Activated T-cell treated with anti-CD3 and anti-CD28 coated beads, Interleukin-2, amount 50 U/mL, for 24 hours (primary cell): ENCODE data around the gene KCNQ5.

Source experiments
- DNase-seq: peaks from one replicate; pipeline ENCODE4 v3.0.0-alpha.2; 2020
- H3K27ac Mint-ChIP-seq: 2 replicates; pipeline ENCODE4 v1.8.0; 2020; ENCODE audit warnings: mild to moderate bottlenecking, mixed read lengths
- H3K27me3 Mint-ChIP-seq: 2 replicates; pipeline ENCODE4 v1.8.0; 2020; ENCODE audit warnings: mixed read lengths
- H3K36me3 Mint-ChIP-seq: 2 replicates; pipeline ENCODE4 v1.8.0; 2020; ENCODE audit warnings: low read depth, mixed read lengths
- H3K4me1 Mint-ChIP-seq: 2 replicates; pipeline ENCODE4 v1.8.0; 2020; ENCODE audit warnings: low read depth, mixed read lengths
- H3K4me3 Mint-ChIP-seq: 2 replicates; pipeline ENCODE4 v1.8.0; 2020; ENCODE audit warnings: mild to moderate bottlenecking, moderate library complexity, mixed read lengths
- H3K9me3 Mint-ChIP-seq: 2 replicates; pipeline ENCODE4 v1.8.0; 2020; ENCODE audit warnings: mixed read lengths

KCNQ5 gene

DNA sequence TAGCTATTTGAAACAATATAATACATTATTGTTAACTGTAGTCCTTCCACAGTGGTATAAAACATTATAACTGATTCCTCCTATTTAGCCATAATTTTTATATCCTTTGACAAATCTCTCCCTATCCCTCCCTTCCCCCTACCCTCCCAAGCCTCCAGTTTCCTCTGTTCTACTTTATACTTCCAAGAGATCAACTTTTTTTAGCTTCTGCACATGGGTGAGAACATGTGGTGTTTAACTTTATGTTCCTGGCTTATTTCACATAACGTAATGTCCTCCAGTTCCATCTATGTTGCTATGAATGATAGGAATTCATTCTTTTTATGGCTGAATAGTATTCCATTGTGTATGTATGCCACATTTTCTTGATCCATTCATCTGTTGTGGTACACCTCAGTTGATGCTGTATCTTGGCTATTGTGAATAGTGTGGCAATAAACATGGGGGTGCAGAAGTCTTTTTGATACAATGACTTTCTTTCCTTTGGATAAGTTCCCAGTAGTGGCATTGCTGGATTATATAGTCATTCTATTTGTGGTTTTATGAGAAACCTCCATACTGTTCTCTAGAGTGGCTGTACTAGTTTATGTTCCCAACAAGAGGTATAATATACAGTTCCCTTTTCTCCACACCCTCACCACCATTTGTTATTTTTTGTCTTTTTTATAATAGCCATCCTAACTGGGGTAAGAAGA, 205.0 kb downstream of the KCNQ5 start:
- H3K27me3 Mint-ChIP-seq, result no peaks in the 10 kb centered on the region
- peaks cover 26% of the 10 kb centered on the region for H3K4me1 Mint-ChIP-seq
- H3K36me3 Mint-ChIP-seq, result peaks cover 7% of the 10 kb centered on the region
- H3K4me3 Mint-ChIP-seq, result no peak overlapping the region
- DNase-seq, result no peak
- H3K9me3 Mint-ChIP-seq, result no peaks in the 10 kb centered on the region
- H3K27ac Mint-ChIP-seq, result no peak overlapping the region

- DNase-seq, result no peak
- no peak overlapping the region for H3K27ac Mint-ChIP-seq
These were observed 207.0 kb downstream of the KCNQ5 start for GRCh38 chr6:72828904-72829303.

GRCh38 chr6:72832271-72832670, 210.4 kb downstream of the KCNQ5 start:
- Mint-ChIP-seq H3K9me3 (no peaks in the 10 kb centered on the region), H3K36me3 (peaks cover 7% of the 10 kb centered on the region), H3K27me3 (no peaks in the 10 kb centered on the region), H3K4me3 (no peak overlapping the region), H3K27ac (no peak overlapping the region), H3K4me1 (peaks cover under 1% of the 10 kb centered on the region)
- DNase-seq, result no peak

More at GRCh38 chr6:72828904-72829303, 207.0 kb downstream of the KCNQ5 start:
- H3K9me3 Mint-ChIP-seq, result no peaks in the 10 kb centered on the region
- peaks cover 7% of the 10 kb centered on the region for H3K36me3 Mint-ChIP-seq
- no peaks in the 10 kb centered on the region for H3K27me3 Mint-ChIP-seq
- peaks cover 26% of the 10 kb centered on the region for H3K4me1 Mint-ChIP-seq
- no peak overlapping the region for H3K4me3 Mint-ChIP-seq

DNA sequence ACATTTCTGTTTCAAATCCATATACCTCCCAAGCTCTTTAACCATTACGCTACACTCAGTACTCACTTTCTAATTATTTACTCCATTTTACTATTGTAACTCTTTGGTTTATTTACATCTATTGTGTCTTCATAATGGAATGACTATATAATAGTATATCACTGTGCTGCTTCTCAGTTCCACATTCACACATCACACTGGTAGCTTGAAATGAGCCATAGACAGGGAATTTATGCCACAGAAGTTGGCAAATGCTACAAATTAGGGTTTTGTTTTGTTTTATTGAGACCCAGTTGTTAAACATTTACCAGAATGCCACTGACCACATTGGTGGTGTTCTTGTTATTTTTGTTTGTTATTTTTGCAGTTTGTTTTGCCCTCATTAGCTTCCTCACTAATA, 213.9 kb downstream of the KCNQ5 start:
- no peak for DNase-seq
- Mint-ChIP-seq H3K27ac (no peak overlapping the region), H3K9me3 (no peaks in the 10 kb centered on the region), H3K27me3 (no peaks in the 10 kb centered on the region), H3K36me3 (no peaks in the 10 kb centered on the region), H3K4me1 (no peaks in the 10 kb centered on the region), H3K4me3 (no peak overlapping the region)

- H3K4me1 Mint-ChIP-seq, result no peaks in the 10 kb centered on the region
- no peak overlapping the region for H3K27ac Mint-ChIP-seq
- no peak overlapping the region for H3K4me3 Mint-ChIP-seq
- H3K36me3 Mint-ChIP-seq, result no peaks in the 10 kb centered on the region
- no peaks in the 10 kb centered on the region for H3K9me3 Mint-ChIP-seq
- DNase-seq, result no peak
- H3K27me3 Mint-ChIP-seq, result no peaks in the 10 kb centered on the region
These were observed 215.1 kb downstream of the KCNQ5 start for GRCh38 chr6:72836971-72837370.

GRCh38 chr6:72841195-72841594, 219.3 kb downstream of the KCNQ5 start:
- H3K27me3 Mint-ChIP-seq, result no peaks in the 10 kb centered on the region
- no peak for DNase-seq
- H3K27ac Mint-ChIP-seq, result no peak overlapping the region
- no peaks in the 10 kb centered on the region for H3K36me3 Mint-ChIP-seq
- no peaks in the 10 kb centered on the region for H3K9me3 Mint-ChIP-seq
- no peaks in the 10 kb centered on the region for H3K4me1 Mint-ChIP-seq
- no peak overlapping the region for H3K4me3 Mint-ChIP-seq

DNA sequence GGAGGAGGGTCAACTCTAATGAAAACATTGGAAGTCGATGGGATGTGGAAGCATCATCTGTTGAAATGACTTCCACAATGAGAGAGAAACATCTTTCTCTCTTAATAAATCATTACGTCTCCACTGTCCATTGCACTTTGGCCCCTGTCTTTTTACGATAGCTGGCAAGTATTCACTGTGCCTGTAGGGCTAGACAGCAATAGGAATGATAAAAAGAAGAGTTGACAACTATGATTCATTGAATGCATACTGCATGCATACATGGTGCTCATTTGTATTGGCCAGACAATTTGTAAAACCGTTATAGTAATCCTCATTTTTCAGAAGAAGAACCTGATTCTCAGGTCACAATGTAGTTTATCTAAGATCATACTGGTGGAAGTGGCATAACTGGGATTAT, 220.3 kb downstream of the KCNQ5 start:
- H3K36me3 Mint-ChIP-seq, result no peaks in the 10 kb centered on the region
- no peaks in the 10 kb centered on the region for H3K4me1 Mint-ChIP-seq
- no peak overlapping the region for H3K27ac Mint-ChIP-seq
- no peak for DNase-seq
- H3K4me3 Mint-ChIP-seq, result no peak overlapping the region
- no peaks in the 10 kb centered on the region for H3K27me3 Mint-ChIP-seq
- H3K9me3 Mint-ChIP-seq, result no peaks in the 10 kb centered on the region

GRCh38 chr6:72844614-72845013, 222.8 kb downstream of the KCNQ5 start:
- no peak for DNase-seq
- H3K4me1 Mint-ChIP-seq, result no peaks in the 10 kb centered on the region
- H3K9me3 Mint-ChIP-seq, result peaks cover 2% of the 10 kb centered on the region
- no peaks in the 10 kb centered on the region for H3K36me3 Mint-ChIP-seq
- H3K4me3 Mint-ChIP-seq, result no peak overlapping the region
- H3K27me3 Mint-ChIP-seq, result no peaks in the 10 kb centered on the region
- no peak overlapping the region for H3K27ac Mint-ChIP-seq

DNA sequence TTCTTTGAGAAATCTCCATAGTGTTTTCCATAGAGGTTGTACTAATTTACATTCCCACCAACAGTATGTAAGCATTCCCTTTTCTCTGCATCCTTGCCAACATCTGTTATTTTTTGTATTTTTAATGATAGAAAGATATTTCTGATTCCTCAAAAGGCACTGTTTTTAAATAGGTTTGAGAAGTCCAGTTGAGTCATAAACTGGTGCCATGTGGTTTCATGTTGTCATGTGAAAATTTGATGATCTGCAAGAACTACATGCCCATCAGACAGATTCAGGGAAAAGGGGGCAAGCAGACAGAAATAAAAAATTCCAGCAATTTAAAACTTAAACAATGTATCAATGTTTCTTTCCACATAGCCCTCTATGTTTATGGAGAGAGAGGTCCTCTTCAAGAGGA, 227.5 kb downstream of the KCNQ5 start:
- Mint-ChIP-seq H3K4me3 (no peak overlapping the region), H3K27ac (no peak overlapping the region), H3K4me1 (no peaks in the 10 kb centered on the region), H3K27me3 (no peaks in the 10 kb centered on the region), H3K36me3 (no peaks in the 10 kb centered on the region), H3K9me3 (peaks cover 2% of the 10 kb centered on the region)
- no peak for DNase-seq

DNA sequence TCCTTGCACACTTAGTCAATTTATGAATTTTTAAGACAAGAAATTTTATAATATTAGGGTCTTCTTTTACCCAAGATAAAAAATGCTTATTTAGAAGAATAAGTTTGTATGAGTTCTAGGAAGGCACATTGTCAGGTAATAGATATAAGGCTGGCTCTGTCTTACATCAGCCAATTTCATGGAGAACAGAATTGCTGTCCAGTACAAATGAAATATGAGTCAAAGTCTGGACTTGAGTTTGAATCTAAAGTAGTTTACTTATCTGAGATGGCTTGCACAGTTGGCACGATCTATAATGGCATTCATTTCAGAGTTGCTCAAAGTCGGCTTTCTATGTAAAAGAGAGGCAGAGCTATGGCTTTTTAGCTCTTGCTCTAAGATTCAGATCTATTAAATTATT, 228.2 kb downstream of the KCNQ5 start:
- no peaks in the 10 kb centered on the region for H3K4me1 Mint-ChIP-seq
- no peak overlapping the region for H3K4me3 Mint-ChIP-seq
- no peaks in the 10 kb centered on the region for H3K27me3 Mint-ChIP-seq
- peaks cover 2% of the 10 kb centered on the region for H3K9me3 Mint-ChIP-seq
- DNase-seq, result no peak
- H3K36me3 Mint-ChIP-seq, result no peaks in the 10 kb centered on the region
- no peak overlapping the region for H3K27ac Mint-ChIP-seq

- H3K4me3 Mint-ChIP-seq, result no peak overlapping the region
- no peaks in the 10 kb centered on the region for H3K4me1 Mint-ChIP-seq
- no peaks in the 10 kb centered on the region for H3K27me3 Mint-ChIP-seq
- DNase-seq, result no peak
- no peaks in the 10 kb centered on the region for H3K36me3 Mint-ChIP-seq
- H3K9me3 Mint-ChIP-seq, result peaks cover 2% of the 10 kb centered on the region
- no peak overlapping the region for H3K27ac Mint-ChIP-seq
These were observed 228.6 kb downstream of the KCNQ5 start for GRCh38 chr6:72850469-72850868.

DNA sequence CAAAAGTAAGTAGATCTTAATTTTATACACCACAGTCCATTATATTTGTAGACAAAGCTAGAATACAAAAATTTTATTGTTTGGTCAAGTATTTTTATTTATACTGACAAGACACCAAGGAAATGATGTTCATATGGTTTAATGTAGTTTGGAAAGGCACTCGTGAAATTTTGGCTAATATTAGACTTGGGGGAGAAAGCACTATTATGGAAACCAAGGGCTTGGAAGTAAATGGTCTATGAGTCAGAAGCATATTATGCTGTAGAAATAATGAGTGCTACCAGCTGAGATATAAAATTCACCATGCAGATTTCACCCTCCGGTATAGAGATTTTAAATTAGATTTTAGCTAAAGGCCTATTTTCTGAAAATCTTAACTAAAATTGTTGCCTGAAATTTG, 233.6 kb downstream of the KCNQ5 start:
- Mint-ChIP-seq H3K27ac (no peak overlapping the region), H3K36me3 (no peaks in the 10 kb centered on the region), H3K9me3 (no peaks in the 10 kb centered on the region), H3K27me3 (no peaks in the 10 kb centered on the region), H3K4me3 (no peak overlapping the region), H3K4me1 (no peaks in the 10 kb centered on the region)
- DNase-seq, result no peak

DNA sequence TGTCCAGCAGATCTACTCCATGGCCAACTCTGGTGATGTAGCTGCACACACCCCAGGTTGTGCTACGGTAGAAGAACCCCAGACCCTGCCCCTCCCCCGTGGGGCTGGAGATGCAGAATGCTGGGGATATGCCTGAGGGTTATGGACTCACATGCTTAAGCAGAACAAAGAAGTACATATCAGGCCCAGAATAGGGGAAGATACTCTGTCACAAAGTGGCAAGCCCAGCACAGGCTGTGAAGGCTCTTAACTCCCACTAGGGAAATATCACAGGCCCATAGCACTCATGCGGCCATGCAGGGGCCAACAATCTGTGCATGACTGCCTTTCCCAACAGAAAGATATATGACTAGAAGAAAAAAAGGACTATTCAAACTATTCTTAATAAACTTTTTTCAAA, 234.9 kb downstream of the KCNQ5 start:
- Mint-ChIP-seq H3K27me3 (no peaks in the 10 kb centered on the region), H3K4me1 (peaks cover 1% of the 10 kb centered on the region), H3K9me3 (no peaks in the 10 kb centered on the region), H3K36me3 (no peaks in the 10 kb centered on the region), H3K27ac (no peak overlapping the region), H3K4me3 (no peak overlapping the region)
- no peak for DNase-seq

- DNase-seq, result no peak
- Mint-ChIP-seq H3K4me1 (peaks cover 7% of the 10 kb centered on the region), H3K36me3 (no peaks in the 10 kb centered on the region), H3K27me3 (no peaks in the 10 kb centered on the region), H3K27ac (no peak overlapping the region), H3K9me3 (no peaks in the 10 kb centered on the region), H3K4me3 (no peak overlapping the region)
These were observed 236.1 kb downstream of the KCNQ5 start for GRCh38 chr6:72857791-72858585.

DNA sequence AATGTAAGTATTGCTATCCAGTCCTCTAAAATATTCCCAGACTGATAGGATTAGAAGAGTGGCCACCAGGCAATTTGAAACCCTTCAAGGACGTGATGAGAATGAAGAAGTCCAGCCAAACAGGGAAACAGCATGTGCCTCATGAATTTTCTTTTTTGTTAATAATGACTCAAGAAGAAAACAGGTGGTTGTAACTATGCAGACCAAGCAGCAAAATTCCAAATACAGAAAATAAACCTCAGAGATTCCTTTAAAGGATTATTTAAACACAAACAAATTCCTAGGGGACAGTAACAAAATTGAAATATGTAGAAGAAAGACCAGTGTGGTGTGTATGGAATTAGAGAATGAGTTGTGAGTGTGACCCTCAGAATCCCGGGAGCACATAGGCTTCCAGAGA, 239.2 kb downstream of the KCNQ5 start:
- H3K4me1 Mint-ChIP-seq, result peaks cover 7% of the 10 kb centered on the region
- no peaks in the 10 kb centered on the region for H3K27me3 Mint-ChIP-seq
- no peak overlapping the region for H3K4me3 Mint-ChIP-seq
- no peak overlapping the region for H3K27ac Mint-ChIP-seq
- H3K9me3 Mint-ChIP-seq, result no peaks in the 10 kb centered on the region
- no peak for DNase-seq
- no peaks in the 10 kb centered on the region for H3K36me3 Mint-ChIP-seq
